Epithelial cell of proximal tubule (primary cell): ENCODE measurements around the gene RCSD1. TPM values are rescaled to one million over a fixed set of nuclear protein-coding genes. Genes with fewer than 3 reads are reported as not detected.

Experiments used
- DNase-seq: peaks from one replicate; pipeline ENCODE4 v3.0.0-alpha.2; 2011; ENCODE audit warnings: low read depth
- H3K4me3 ChIP-seq: 2 replicates; pipeline ENCODE4 v1.5.1; 2011; ENCODE audit warnings: low read depth, mild to moderate bottlenecking, low read length
- CTCF ChIP-seq: conservative IDR thresholded peaks from 2 replicates; pipeline ENCODE4 v1.5.1; 2012; ENCODE audit warnings: low read depth, mild to moderate bottlenecking, low read length
- total RNA-seq: library from RNA; depleted of rRNA; stranded (reverse); fragments of >200 nt; gene quantifications from 2 replicates; pipeline ENCODE4 v1.2.3, GENCODE V29; 2015

Gene RCSD1
- total RNA-seq, 1 donor from 2014 or later = not detected

- TF ChIP-seq CTCF = no peak
- DNase-seq = no peak
- H3K4me3 ChIP-seq = no peak overlapping the region
These were observed 2.0 kb downstream of the RCSD1 start for GRCh38 chr1:167631936-167632614.

GRCh38 chr1:167633258-167633944 lies 3.4 kb downstream of the RCSD1 start:
- TF ChIP-seq CTCF = no peak
- no peak overlapping the region for H3K4me3 ChIP-seq
- DNase-seq = no peak

- TF ChIP-seq CTCF = no peak
- DNase-seq = no peak
- no peak overlapping the region for H3K4me3 ChIP-seq
These were observed 4.4 kb downstream of the RCSD1 start for GRCh38 chr1:167634435-167634834.

GRCh38 chr1:167635156-167635648 lies 5.2 kb downstream of the RCSD1 start:
- TF ChIP-seq CTCF = no peak

GRCh38 chr1:167635941-167636340 lies 5.9 kb downstream of the RCSD1 start:
- TF ChIP-seq CTCF = no peak

More at GRCh38 chr1:167635156-167635648, 5.2 kb downstream of the RCSD1 start:
- no peak overlapping the region for H3K4me3 ChIP-seq
- no peak for DNase-seq

GRCh38 chr1:167638064-167638463 lies 8.0 kb downstream of the RCSD1 start:
- DNase-seq = no peak
- TF ChIP-seq CTCF = no peak
- H3K4me3 ChIP-seq = no peak overlapping the region

More at GRCh38 chr1:167635941-167636340, 5.9 kb downstream of the RCSD1 start:
- no peak overlapping the region for H3K4me3 ChIP-seq
- no peak for DNase-seq
